Measurements from ENCODE around the gene COMMD10.

COMMD10 gene

GRCh38 chr5:116216246-116216645, 131.4 kb downstream of the COMMD10 start:
- H3K4me3 ChIP-seq (replicated peaks in 1 of 2; ENCODE audit: low read depth in 2 of 2, low read length in 2 of 2) = no peak overlapping the region

GRCh38 chr5:116225281-116225922, 140.6 kb downstream of the COMMD10 start:
- DNase-seq (ENCODE audit: low read depth in 2 of 2) = peak in 1 of 2 donors; percentile 2
- no peak for TF ChIP-seq CTCF (IDR thresholded peaks at IDR 0.05; ENCODE audit: low read depth, low read length)
- no peak overlapping the region for H3K4me3 ChIP-seq (replicated peaks in 1 of 2; ENCODE audit: low read depth in 2 of 2, low read length in 2 of 2)

More at GRCh38 chr5:116216246-116216645, 131.4 kb downstream of the COMMD10 start:
- DNase-seq (ENCODE audit: low read depth in 2 of 2) = peak; percentile 1 to 33
- no peak for TF ChIP-seq CTCF (IDR thresholded peaks at IDR 0.05; ENCODE audit: low read depth, low read length)

- TF ChIP-seq CTCF (IDR thresholded peaks at IDR 0.05; ENCODE audit: low read depth, low read length) = no peak
- H3K4me3 ChIP-seq (replicated peaks in 1 of 2; ENCODE audit: low read depth in 2 of 2, low read length in 2 of 2) = no peak overlapping the region
- DNase-seq (ENCODE audit: low read depth in 2 of 2) = no peak
Observed at GRCh38 chr5:116229131-116229689, 144.4 kb downstream of the COMMD10 start.

GRCh38 chr5:116231288-116231687, 146.5 kb downstream of the COMMD10 start:
- H3K4me3 ChIP-seq (replicated peaks in 1 of 2; ENCODE audit: low read depth in 2 of 2, low read length in 2 of 2) = no peak overlapping the region
- TF ChIP-seq CTCF (IDR thresholded peaks at IDR 0.05; ENCODE audit: low read depth, low read length) = no peak
- DNase-seq (ENCODE audit: low read depth in 2 of 2) = no peak

GRCh38 chr5:116234681-116235080, 149.9 kb downstream of the COMMD10 start:
- H3K4me3 ChIP-seq (replicated peaks in 1 of 2; ENCODE audit: low read depth in 2 of 2, low read length in 2 of 2) = no peak overlapping the region
- no peak for DNase-seq (ENCODE audit: low read depth in 2 of 2)
- TF ChIP-seq CTCF (IDR thresholded peaks at IDR 0.05; ENCODE audit: low read depth, low read length) = no peak

GRCh38 chr5:116237917-116238500, 153.2 kb downstream of the COMMD10 start:
- H3K4me3 ChIP-seq (replicated peaks in 1 of 2; ENCODE audit: low read depth in 2 of 2, low read length in 2 of 2) = no peak overlapping the region
- peak; percentile 1 to 18 for DNase-seq (ENCODE audit: low read depth in 2 of 2)
- TF ChIP-seq CTCF (IDR thresholded peaks at IDR 0.05; ENCODE audit: low read depth, low read length) = peak; percentile 43

Data from cardiac fibroblast (primary cell).